ENCODE data around the gene MAN2A1.
"Not testable (repeated sequence)": the region's sequence is repeated elsewhere in the genome, so short reads cannot be mapped to it uniquely, and the experiment has no call there.

MAN2A1 gene

GRCh38 chr5:109832207-109833188, 142.8 kb downstream of the MAN2A1 start:
- not testable (repeated sequence) for H3K36me3 ChIP-seq (ENCODE audit: insufficient read depth, low read length); H3K9ac ChIP-seq (ENCODE audit: low read length); H3K9me3 ChIP-seq (ENCODE audit: low read length); H3K27ac ChIP-seq (ENCODE audit: low read depth, low read length); H3K27me3 ChIP-seq (ENCODE audit: control insufficient read depth in 1 of 2, insufficient read depth in 2 of 2, low read length in 2 of 2); H3K4me3 ChIP-seq (ENCODE audit: low read depth in 1 of 2, low read length in 2 of 2); H3K4me1 ChIP-seq (ENCODE audit: insufficient read depth, low read length)

GRCh38 chr5:109833946-109834345, 144.2 kb downstream of the MAN2A1 start:
- no peaks in the 10 kb centered on the region for H3K9me3 ChIP-seq (ENCODE audit: low read length)
- H3K4me1 ChIP-seq (ENCODE audit: insufficient read depth, low read length), result no peaks in the 10 kb centered on the region
- H3K9ac ChIP-seq (ENCODE audit: low read length), result no peak overlapping the region
- H3K4me3 ChIP-seq (ENCODE audit: low read depth in 1 of 2, low read length in 2 of 2), result no peak overlapping the region
- no peaks in the 10 kb centered on the region for H3K27me3 ChIP-seq (ENCODE audit: control insufficient read depth in 1 of 2, insufficient read depth in 2 of 2, low read length in 2 of 2)
- H3K27ac ChIP-seq (ENCODE audit: low read depth, low read length), result no peak overlapping the region
- no peaks in the 10 kb centered on the region for H3K36me3 ChIP-seq (ENCODE audit: insufficient read depth, low read length)

- Histone ChIP-seq H3K27ac (ENCODE audit: low read depth, low read length) (no peak overlapping the region), H3K4me3 (ENCODE audit: low read depth in 1 of 2, low read length in 2 of 2) (no peak overlapping the region), H3K9ac (ENCODE audit: low read length) (no peak overlapping the region), H3K27me3 (ENCODE audit: control insufficient read depth in 1 of 2, insufficient read depth in 2 of 2, low read length in 2 of 2) (no peaks in the 10 kb centered on the region), H3K9me3 (ENCODE audit: low read length) (no peaks in the 10 kb centered on the region), H3K36me3 (ENCODE audit: insufficient read depth, low read length) (peaks cover 9% of the 10 kb centered on the region), H3K4me1 (ENCODE audit: insufficient read depth, low read length) (no peaks in the 10 kb centered on the region)
Observed at GRCh38 chr5:109836280-109836679, 146.6 kb downstream of the MAN2A1 start.

- no peaks in the 10 kb centered on the region for H3K4me1 ChIP-seq (ENCODE audit: insufficient read depth, low read length)
- peaks cover 9% of the 10 kb centered on the region for H3K36me3 ChIP-seq (ENCODE audit: insufficient read depth, low read length)
- H3K27me3 ChIP-seq (ENCODE audit: control insufficient read depth in 1 of 2, insufficient read depth in 2 of 2, low read length in 2 of 2), result no peaks in the 10 kb centered on the region
- no peak overlapping the region for H3K4me3 ChIP-seq (ENCODE audit: low read depth in 1 of 2, low read length in 2 of 2)
- H3K9ac ChIP-seq (ENCODE audit: low read length), result no peak overlapping the region
- no peaks in the 10 kb centered on the region for H3K9me3 ChIP-seq (ENCODE audit: low read length)
- no peak overlapping the region for H3K27ac ChIP-seq (ENCODE audit: low read depth, low read length)
Observed at GRCh38 chr5:109837231-109837861, 147.6 kb downstream of the MAN2A1 start.

GRCh38 chr5:109838157-109838556, 148.4 kb downstream of the MAN2A1 start:
- Histone ChIP-seq H3K4me1 (ENCODE audit: insufficient read depth, low read length) (no peaks in the 10 kb centered on the region), H3K27me3 (ENCODE audit: control insufficient read depth in 1 of 2, insufficient read depth in 2 of 2, low read length in 2 of 2) (no peaks in the 10 kb centered on the region), H3K9me3 (ENCODE audit: low read length) (no peaks in the 10 kb centered on the region), H3K4me3 (ENCODE audit: low read depth in 1 of 2, low read length in 2 of 2) (no peak overlapping the region), H3K9ac (ENCODE audit: low read length) (no peak overlapping the region), H3K36me3 (ENCODE audit: insufficient read depth, low read length) (peaks cover 9% of the 10 kb centered on the region), H3K27ac (ENCODE audit: low read depth, low read length) (no peak overlapping the region)

- Histone ChIP-seq H3K9ac (ENCODE audit: low read length) (no peak overlapping the region), H3K9me3 (ENCODE audit: low read length) (no peaks in the 10 kb centered on the region), H3K4me1 (ENCODE audit: insufficient read depth, low read length) (no peaks in the 10 kb centered on the region), H3K4me3 (ENCODE audit: low read depth in 1 of 2, low read length in 2 of 2) (no peak overlapping the region), H3K36me3 (ENCODE audit: insufficient read depth, low read length) (peaks cover 28% of the 10 kb centered on the region), H3K27me3 (ENCODE audit: control insufficient read depth in 1 of 2, insufficient read depth in 2 of 2, low read length in 2 of 2) (no peaks in the 10 kb centered on the region), H3K27ac (ENCODE audit: low read depth, low read length) (no peak overlapping the region)
Observed at GRCh38 chr5:109844148-109844547, 154.4 kb downstream of the MAN2A1 start.

GRCh38 chr5:109844695-109845094, 155.0 kb downstream of the MAN2A1 start:
- Histone ChIP-seq H3K4me1 (ENCODE audit: insufficient read depth, low read length) (no peaks in the 10 kb centered on the region), H3K9ac (ENCODE audit: low read length) (no peak overlapping the region), H3K9me3 (ENCODE audit: low read length) (no peaks in the 10 kb centered on the region), H3K27ac (ENCODE audit: low read depth, low read length) (no peak overlapping the region), H3K4me3 (ENCODE audit: low read depth in 1 of 2, low read length in 2 of 2) (no peak overlapping the region), H3K36me3 (ENCODE audit: insufficient read depth, low read length) (peaks cover 31% of the 10 kb centered on the region), H3K27me3 (ENCODE audit: control insufficient read depth in 1 of 2, insufficient read depth in 2 of 2, low read length in 2 of 2) (no peaks in the 10 kb centered on the region)

GRCh38 chr5:109848130-109848529, 158.4 kb downstream of the MAN2A1 start:
- Histone ChIP-seq H3K36me3 (ENCODE audit: insufficient read depth, low read length) (peaks cover 24% of the 10 kb centered on the region), H3K4me1 (ENCODE audit: insufficient read depth, low read length) (no peaks in the 10 kb centered on the region), H3K27ac (ENCODE audit: low read depth, low read length) (no peak overlapping the region), H3K4me3 (ENCODE audit: low read depth in 1 of 2, low read length in 2 of 2) (no peak overlapping the region), H3K9ac (ENCODE audit: low read length) (no peak overlapping the region), H3K27me3 (ENCODE audit: control insufficient read depth in 1 of 2, insufficient read depth in 2 of 2, low read length in 2 of 2) (no peaks in the 10 kb centered on the region), H3K9me3 (ENCODE audit: low read length) (no peaks in the 10 kb centered on the region)

- Histone ChIP-seq H3K9me3 (ENCODE audit: low read length) (no peaks in the 10 kb centered on the region), H3K4me3 (ENCODE audit: low read depth in 1 of 2, low read length in 2 of 2) (no peak overlapping the region), H3K9ac (ENCODE audit: low read length) (no peak overlapping the region), H3K4me1 (ENCODE audit: insufficient read depth, low read length) (no peaks in the 10 kb centered on the region), H3K27me3 (ENCODE audit: control insufficient read depth in 1 of 2, insufficient read depth in 2 of 2, low read length in 2 of 2) (no peaks in the 10 kb centered on the region), H3K36me3 (ENCODE audit: insufficient read depth, low read length) (peaks cover 24% of the 10 kb centered on the region), H3K27ac (ENCODE audit: low read depth, low read length) (no peak overlapping the region)
Observed at GRCh38 chr5:109849478-109850088, 159.9 kb downstream of the MAN2A1 start.

GRCh38 chr5:109852371-109853155, 162.8 kb downstream of the MAN2A1 start:
- H3K9me3 ChIP-seq (ENCODE audit: low read length), result no peaks in the 10 kb centered on the region
- H3K9ac ChIP-seq (ENCODE audit: low read length), result no peak overlapping the region
- peaks cover 21% of the 10 kb centered on the region for H3K36me3 ChIP-seq (ENCODE audit: insufficient read depth, low read length)
- no peaks in the 10 kb centered on the region for H3K27me3 ChIP-seq (ENCODE audit: control insufficient read depth in 1 of 2, insufficient read depth in 2 of 2, low read length in 2 of 2)
- H3K4me1 ChIP-seq (ENCODE audit: insufficient read depth, low read length), result no peaks in the 10 kb centered on the region
- H3K4me3 ChIP-seq (ENCODE audit: low read depth in 1 of 2, low read length in 2 of 2), result no peak overlapping the region
- no peak overlapping the region for H3K27ac ChIP-seq (ENCODE audit: low read depth, low read length)

GRCh38 chr5:109853377-109853776, 163.7 kb downstream of the MAN2A1 start:
- Histone ChIP-seq H3K27me3 (ENCODE audit: control insufficient read depth in 1 of 2, insufficient read depth in 2 of 2, low read length in 2 of 2) (no peaks in the 10 kb centered on the region), H3K36me3 (ENCODE audit: insufficient read depth, low read length) (peaks cover 26% of the 10 kb centered on the region), H3K4me1 (ENCODE audit: insufficient read depth, low read length) (no peaks in the 10 kb centered on the region), H3K9ac (ENCODE audit: low read length) (no peak overlapping the region), H3K4me3 (ENCODE audit: low read depth in 1 of 2, low read length in 2 of 2) (no peak overlapping the region), H3K27ac (ENCODE audit: low read depth, low read length) (no peak overlapping the region), H3K9me3 (ENCODE audit: low read length) (no peaks in the 10 kb centered on the region)

Data from muscle layer of colon (tissue), 2 donors.